ENCODE data around the gene BICD1.
"Not testable (repeated sequence)": the region's sequence is repeated elsewhere in the genome, so short reads cannot be mapped to it uniquely, and the experiment has no call there.

BICD1 gene

DNA sequence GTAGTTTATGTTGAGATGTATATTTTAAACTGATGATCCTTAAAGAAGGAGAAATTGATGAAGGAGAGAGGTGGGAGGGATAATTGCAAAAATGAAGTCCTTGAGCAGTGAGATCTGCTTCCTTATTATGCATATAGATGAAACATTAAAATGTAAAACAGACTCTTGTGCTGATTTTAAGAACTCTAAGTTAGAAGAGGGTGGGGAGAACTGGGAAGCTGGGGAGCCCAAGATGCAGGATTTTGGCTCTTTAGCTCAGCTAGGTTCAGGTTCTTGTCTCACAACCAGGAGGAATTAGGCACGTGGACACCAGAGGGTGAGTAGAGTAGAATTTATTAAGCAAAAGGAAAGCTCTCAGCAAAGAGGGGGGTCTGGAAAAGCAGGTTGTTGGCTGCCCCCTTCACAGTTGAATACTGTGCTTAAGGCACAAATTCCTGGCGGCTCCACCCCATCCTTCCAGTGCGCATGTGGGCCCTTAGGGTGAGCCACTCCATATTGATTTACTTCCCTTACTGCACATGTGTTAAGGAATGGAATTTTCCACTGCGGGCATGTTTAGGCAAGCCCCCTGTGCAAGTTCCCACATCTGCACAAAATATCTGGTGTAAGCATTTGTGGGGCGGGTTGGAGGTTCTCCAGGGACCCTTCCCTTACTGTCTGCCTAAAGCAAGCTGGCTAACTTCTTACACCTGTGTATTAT lies 141.9 kb downstream of the BICD1 start:
- DNase-seq (ENCODE audit: low read depth): no peak

GRCh38 chr12:32249777-32250176 lies 143.1 kb downstream of the BICD1 start:
- DNase-seq (ENCODE audit: low read depth): no peak

- DNase-seq (ENCODE audit: low read depth): no peak
Observed at GRCh38 chr12:32252199-32253073, 145.8 kb downstream of the BICD1 start.

DNA sequence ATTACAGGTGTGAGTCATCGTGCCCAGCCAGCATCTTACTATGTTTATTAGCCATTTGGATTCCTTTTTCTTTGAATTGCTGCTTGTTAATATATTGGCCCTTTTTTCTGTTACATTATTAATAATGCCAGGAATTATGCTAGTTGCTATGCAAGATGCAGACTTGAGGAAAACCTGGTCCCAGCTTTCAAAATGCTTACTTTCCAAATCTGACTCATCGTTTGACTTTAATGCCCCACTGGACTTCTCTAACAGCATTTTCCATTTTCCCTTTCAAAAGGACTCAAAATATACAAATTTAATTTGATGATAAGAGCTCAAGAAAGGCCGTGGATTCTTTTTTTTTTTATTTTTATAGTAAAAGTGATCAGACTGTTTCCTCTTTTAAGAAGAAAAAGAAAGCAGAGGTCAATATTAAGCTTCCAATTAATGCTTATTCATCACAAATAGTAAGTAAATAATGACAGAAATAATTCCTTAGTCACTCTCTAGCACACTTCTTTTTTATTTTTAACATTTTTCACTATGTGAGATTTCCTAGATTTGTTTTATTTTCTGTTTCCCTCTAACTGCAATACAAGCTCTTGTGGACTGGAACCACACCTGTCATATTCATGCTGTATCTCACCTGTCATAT lies 146.6 kb downstream of the BICD1 start:
- no peak for DNase-seq (ENCODE audit: low read depth)

DNA sequence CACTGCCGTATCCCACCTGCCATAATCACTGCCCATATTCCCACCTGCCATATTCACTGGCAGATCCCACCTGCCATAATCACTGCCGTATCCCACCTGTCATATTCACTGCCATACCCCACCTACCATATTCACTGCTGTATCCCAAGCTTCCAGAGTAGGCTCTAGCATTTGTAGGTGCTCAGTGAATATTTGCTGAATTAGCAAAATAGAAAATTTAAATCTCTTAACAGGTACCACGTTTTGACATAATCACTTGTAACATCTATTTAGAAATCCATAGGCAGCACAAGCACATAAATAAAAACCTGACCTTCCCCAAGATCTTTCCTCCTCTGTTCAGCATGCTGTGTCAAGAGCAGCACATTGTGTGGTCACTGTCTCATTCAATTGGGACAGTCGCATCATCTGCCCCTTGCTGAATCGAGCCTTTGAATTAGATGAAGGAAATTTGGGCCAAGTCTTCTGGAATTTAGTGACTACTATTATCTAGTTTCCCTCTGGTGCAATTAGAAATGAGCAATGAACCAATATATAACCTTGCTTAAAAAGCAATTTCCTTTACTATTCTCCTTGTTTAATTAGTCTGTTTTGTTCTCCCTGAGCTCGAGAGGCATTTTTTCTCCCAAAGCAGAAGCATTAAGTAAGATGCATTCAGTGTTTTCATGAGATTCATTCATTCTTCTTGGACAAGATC lies 147.8 kb downstream of the BICD1 start:
- no peak for DNase-seq (ENCODE audit: low read depth)

GRCh38 chr12:32255588-32255987 lies 148.9 kb downstream of the BICD1 start:
- DNase-seq (ENCODE audit: low read depth): no peak

DNA sequence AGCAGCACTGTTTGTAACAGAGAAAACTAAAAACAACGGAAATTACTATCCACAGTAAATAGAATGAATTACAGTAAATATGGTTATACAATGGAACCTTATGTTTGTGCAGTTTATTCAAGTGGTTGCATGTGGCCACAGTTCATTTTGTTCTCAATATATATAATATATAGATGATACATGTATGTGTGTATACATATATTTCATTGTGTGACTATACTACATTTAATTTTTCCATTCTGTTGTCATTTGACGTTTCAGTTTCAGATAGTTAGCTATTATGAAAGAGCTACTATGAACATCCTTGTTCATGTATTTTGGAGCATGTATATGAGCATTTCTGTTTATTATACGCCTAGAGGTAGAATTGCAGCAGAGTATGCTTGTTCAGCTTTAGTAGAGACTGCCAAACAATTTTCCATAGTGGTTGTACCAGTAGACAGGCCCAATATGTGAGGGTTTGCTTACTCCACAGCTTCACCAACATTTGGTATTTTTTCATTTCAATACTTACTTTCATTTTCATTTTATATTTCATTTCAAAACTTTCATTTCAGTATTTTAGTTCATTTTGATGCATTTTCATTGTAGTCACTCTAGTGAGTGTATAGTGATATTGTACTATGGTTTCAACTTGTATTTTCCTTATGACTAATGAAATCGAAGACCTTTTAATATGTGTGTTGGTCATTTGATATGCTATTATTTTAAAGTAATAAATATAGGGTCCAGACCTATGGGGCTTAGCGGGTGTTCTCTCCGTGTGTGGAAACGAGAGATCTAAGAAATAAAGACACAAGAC lies 151.2 kb downstream of the BICD1 start:
- no peak for DNase-seq (ENCODE audit: low read depth)

DNA sequence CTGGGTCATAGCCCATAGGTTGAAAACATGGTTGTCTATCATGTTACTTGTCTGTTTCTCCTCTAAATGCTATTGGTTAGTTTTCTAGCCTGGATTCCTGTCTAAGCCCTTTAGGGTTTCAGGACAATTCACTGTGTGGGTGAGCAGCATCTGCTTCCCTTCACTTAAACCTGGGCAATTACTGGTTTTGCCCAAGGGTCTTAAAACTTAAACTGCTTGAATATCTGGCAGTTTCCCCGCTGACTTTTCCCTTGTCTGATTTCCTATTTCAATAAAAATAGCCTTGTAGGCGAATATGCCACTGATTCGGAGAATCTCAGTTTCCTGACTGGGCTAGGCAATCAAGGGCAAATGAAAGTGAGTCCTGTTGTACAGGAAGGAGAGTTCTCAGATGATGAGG lies 154.0 kb downstream of the BICD1 start:
- DNase-seq (ENCODE audit: low read depth): no peak

DNA sequence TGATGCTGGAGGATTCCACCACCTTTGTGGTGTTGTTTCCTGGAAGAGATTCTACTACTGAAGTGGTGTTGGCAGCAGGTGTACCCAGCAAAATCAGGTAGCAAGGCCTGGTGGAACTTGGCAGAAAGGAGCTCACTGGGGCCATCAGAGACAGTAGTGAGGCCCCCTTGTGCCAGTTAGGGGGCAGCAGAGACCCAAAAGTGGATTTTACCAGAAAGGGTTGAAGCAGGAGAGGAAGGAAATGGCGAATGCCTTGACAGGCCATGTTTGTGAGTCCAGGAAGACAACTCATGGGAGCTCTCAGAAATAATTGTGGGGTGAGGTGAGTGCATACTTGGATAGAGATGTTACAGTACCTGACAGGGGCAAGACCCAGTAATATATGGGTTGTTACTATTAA lies 155.0 kb downstream of the BICD1 start:
- DNase-seq (ENCODE audit: low read depth): no peak

DNA sequence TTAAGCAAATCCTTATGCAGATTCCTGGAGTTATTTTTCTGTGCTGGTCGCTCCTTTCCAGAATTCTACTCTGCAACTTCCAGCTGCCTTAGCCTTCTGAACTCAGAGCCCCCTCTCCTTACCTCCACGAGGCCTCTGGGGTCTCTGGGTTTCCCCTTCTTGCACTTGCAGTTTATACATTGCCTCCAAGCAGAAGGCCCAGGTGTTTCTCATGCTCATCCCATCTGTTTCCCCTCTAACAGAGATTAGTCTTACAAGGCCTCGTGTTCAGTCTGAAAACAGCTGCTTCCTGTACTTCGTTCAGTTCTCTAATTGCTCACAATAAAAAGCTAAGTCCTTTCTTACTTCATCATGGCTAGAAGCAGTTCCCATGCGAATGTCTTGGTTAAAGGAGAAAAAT lies 158.3 kb downstream of the BICD1 start:
- DNase-seq (ENCODE audit: low read depth): no peak

GRCh38 chr12:32265456-32265855 lies 158.8 kb downstream of the BICD1 start:
- no peak for DNase-seq (ENCODE audit: low read depth)

DNA sequence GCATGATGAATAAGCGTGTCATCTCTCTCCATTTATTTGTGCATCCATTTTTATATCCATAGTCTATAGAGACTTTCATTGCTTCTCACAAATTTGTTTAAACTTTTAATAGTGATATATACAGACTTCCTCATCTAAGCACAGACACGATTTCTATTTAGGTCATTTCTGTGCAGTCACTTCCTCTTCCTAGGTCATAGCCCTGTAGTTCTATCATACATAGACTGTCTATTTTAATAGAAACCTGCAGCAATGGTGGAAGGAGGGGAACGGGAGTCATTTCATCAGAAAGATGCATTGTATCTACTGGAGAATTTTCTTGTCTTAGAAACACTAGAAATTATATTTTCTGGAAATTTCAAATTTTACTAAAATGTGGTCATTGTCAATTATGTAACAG lies 159.3 kb downstream of the BICD1 start:
- no peak for DNase-seq (ENCODE audit: low read depth)

- DNase-seq (ENCODE audit: low read depth): no peak
Observed at GRCh38 chr12:32266756-32267155, 160.1 kb downstream of the BICD1 start.

GRCh38 chr12:32270818-32271710 lies 164.4 kb downstream of the BICD1 start:
- DNase-seq (ENCODE audit: low read depth): no peak

- no peak for DNase-seq (ENCODE audit: low read depth)
Observed at GRCh38 chr12:32272465-32272864, 165.8 kb downstream of the BICD1 start.

GRCh38 chr12:32273063-32273522 lies 166.4 kb downstream of the BICD1 start:
- no peak for DNase-seq (ENCODE audit: low read depth)

GRCh38 chr12:32273712-32274111 lies 167.1 kb downstream of the BICD1 start:
- DNase-seq (ENCODE audit: low read depth): peak; percentile 28

DNA sequence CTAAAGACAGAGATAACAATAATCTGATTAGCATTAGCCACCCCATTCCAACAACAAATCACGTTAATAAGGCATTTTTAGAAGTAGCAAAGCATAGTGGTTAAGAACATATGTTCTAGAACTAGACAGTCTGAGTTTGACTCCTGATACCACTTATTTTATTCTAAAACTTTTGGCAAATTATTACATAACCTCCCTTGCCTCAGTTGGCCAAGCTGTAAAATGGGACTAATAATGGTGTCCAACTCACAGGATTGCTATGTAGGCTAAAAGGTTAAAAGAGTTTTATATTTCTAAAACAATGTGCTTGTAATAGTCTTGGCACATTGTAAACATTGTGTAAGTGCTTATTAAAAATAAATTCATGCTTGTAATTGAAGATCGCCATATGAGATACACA lies 168.0 kb downstream of the BICD1 start:
- DNase-seq (ENCODE audit: low read depth): no peak

DNA sequence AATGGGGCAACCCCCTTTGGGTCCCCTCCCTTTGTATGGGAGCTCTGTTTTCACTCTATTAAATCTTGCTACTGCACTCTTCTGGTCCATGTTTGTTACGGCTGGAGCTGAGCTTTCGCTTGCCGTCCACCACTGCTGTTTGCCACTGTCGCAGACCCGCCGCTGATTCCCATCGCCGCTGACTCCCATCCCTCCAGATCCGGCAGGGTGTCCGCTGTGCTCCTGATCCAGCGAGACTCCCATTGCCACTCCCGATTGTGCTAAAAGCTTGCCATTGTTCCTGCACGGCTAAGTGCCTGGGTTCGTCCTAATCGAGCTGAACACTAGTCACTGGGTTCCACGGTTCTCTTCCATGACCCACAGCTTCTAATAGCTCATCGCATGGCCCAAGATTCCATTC lies 168.9 kb downstream of the BICD1 start:
- DNase-seq (ENCODE audit: low read depth): not testable (repeated sequence)

DNA sequence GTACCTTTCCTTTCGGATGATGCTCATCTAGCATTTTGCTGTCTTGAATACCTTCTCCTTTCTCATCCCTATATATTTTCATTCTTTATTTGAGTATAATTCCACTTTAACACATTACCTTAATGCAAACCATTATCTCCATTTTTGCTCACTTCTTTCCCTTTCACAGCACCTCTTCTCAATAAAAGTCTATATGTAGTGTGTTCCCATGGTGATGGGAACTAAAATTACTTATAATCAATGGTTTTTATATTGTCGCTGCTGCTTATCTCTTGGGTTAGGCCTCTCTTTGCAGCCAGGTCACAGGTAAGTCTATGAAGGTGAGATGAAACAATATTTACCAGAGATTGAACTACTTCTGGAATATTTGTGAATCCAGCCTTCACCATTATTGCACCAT lies 171.1 kb downstream of the BICD1 start:
- DNase-seq (ENCODE audit: low read depth): no peak

Measured in stimulated activated CD4-positive, alpha-beta T cell treated with anti-CD3 and anti-CD28 coated beads, Interleukin-2, amount 100 ng/mL, for 4 hours (primary cell).